ENCODE measurements around the gene NDUFV3.

DNA sequence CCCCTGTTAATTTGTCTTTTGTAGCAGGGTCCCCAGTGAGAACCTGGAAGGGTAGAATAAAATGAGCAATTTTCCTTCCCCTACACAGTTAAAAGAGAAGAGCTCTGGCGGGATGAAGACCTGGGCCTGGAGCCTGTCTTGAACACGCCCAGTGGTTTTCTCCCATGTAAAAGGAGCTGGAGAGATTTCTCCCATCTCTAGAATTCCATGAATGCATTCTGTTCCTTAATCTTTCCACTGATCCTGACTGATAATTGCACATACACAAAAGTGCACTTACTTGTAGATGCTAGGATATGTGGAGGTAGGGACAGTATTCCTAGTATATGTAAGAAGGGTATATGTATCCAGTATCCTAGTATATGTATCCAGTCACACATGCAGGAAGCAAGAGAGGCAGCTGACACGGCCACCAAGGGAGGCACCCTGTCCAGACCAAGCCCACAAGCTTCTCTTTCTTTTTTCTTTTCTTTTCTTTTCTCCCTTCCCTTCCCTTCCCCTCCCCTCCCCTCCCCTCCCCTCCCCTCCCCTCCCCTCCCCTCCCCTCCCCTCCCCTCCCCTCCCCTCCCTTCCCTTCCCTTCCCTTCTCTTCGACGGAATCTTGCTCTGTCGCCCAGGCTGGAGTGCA, 69.4 kb downstream of the NDUFV3 start:
- TF ChIP-seq, protein P1, sequence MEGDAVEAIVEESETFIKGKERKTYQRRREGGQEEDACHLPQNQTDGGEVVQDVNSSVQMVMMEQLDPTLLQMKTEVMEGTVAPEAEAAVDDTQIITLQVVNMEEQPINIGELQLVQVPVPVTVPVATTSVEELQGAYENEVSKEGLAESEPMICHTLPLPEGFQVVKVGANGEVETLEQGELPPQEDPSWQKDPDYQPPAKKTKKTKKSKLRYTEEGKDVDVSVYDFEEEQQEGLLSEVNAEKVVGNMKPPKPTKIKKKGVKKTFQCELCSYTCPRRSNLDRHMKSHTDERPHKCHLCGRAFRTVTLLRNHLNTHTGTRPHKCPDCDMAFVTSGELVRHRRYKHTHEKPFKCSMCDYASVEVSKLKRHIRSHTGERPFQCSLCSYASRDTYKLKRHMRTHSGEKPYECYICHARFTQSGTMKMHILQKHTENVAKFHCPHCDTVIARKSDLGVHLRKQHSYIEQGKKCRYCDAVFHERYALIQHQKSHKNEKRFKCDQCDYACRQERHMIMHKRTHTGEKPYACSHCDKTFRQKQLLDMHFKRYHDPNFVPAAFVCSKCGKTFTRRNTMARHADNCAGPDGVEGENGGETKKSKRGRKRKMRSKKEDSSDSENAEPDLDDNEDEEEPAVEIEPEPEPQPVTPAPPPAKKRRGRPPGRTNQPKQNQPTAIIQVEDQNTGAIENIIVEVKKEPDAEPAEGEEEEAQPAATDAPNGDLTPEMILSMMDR (conservative IDR thresholded peaks at IDR 0.05; ENCODE audit: low read depth, low read length) = no peak
- TF ChIP-seq EZH2 (IDR thresholded peaks at IDR 0.05; ENCODE audit: borderline replicate concordance, low read depth, low read length, poor library complexity, severe bottlenecking) = no peak
